ENCODE measurements around the gene CRCP.

DNA sequence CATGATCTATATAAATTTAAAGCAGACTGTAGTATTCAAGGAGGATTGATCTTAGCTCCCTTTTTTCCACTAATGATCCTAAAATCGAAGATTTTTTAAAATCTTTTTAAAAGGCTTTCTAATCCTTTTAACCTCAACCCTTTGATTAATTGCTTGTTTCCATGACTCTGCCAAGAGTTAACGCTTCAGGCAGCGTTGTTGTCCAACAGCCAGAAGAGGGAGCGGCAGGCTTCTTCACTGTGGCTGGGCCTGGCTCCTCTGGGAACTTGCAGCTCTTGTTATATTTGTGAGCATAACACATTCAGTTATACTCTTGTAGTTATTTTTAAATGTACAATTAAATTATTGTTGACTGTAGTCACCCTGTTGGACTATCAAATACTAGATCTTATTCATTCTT, 26.3 kb downstream of the CRCP start:
- TF ChIP-seq, protein P1, sequence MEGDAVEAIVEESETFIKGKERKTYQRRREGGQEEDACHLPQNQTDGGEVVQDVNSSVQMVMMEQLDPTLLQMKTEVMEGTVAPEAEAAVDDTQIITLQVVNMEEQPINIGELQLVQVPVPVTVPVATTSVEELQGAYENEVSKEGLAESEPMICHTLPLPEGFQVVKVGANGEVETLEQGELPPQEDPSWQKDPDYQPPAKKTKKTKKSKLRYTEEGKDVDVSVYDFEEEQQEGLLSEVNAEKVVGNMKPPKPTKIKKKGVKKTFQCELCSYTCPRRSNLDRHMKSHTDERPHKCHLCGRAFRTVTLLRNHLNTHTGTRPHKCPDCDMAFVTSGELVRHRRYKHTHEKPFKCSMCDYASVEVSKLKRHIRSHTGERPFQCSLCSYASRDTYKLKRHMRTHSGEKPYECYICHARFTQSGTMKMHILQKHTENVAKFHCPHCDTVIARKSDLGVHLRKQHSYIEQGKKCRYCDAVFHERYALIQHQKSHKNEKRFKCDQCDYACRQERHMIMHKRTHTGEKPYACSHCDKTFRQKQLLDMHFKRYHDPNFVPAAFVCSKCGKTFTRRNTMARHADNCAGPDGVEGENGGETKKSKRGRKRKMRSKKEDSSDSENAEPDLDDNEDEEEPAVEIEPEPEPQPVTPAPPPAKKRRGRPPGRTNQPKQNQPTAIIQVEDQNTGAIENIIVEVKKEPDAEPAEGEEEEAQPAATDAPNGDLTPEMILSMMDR (conservative IDR thresholded peaks at IDR 0.05; ENCODE audit: low read depth in 2 of 2): peak; percentile 51 to 65
- TF ChIP-seq ZNF331 (CRISPR knock-in tag; IDR thresholded peaks at IDR 0.05; ENCODE audit: low read depth) (no peak), POLR2AphosphoS5 (IDR thresholded peaks at IDR 0.05; ENCODE audit: low read depth) (no peak), JUNB (IDR thresholded peaks at IDR 0.05; ENCODE audit: unreplicated experiment) (no peak), EZH2phosphoT487 (IDR thresholded peaks at IDR 0.05; ENCODE audit: unreplicated experiment) (no peak)
